DMS153 treated with DMSO at 0.1 percent for 48 hours (cell line): ENCODE data around the gene FGFRL1.

ENCODE experiments used
- DNase-seq: peaks from one replicate; lab custom pipeline; 2025; ENCODE audit not compliant: unreplicated experiment; lab: John Stamatoyannopoulos, UW

FGFRL1 gene

DNA sequence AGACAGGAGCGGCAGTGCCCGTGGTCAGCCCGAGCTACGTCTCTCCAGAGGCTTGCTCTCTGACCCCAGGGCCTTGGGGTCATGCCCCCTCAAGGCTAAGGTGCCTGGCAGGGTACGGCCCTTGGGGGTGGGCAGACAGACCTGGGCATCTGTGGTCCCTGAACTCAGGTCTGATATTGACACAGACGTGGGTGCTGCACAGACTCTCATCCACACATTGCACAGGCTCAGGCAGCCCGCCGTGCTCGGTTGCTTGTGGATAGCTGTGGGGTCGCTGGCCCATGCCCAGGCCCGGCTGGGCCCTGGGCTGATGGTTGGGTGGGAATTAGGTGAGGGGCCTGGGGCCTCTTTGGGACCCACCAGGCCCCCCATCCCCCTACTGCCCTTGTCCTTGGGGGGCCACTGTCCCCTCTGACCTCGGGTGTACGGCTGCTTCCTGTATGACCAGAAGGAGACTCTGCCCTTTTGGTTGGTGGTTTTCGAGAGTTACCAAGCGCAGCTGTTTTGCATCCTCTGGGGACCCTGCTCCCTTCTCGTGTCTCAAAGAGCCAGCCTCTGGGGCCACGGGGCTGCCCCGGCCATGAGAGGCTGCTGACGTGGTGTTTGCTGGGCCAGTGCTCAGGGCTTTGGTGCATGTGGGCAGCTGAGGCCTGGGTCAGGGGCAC is 10.1 kb downstream of the FGFRL1 start:
- no peak for DNase-seq

DNA sequence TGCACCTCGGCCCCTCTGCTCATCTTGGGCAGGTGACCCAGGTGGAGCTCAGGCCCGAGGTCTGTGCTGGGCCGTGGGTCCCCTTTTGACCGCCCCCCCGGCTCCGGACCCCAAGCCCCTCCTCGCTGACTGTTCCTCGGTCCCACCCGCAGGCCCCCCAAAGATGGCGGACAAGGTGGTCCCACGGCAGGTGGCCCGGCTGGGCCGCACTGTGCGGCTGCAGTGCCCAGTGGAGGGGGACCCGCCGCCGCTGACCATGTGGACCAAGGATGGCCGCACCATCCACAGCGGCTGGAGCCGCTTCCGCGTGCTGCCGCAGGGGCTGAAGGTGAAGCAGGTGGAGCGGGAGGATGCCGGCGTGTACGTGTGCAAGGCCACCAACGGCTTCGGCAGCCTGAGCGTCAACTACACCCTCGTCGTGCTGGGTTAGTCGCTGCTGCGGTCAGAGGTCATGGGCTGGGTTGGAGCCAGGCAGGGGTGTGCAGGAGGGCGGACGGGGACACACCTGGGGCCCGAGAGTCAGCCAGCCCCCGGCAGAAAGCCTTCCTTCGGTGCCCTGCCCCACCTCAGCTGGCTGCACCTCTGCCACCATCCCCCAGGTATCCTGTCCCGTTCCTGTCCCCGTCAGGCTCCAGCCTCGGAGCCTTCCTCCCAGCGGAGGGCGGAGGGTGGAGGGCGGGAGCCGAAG is 10.8 kb downstream of the FGFRL1 start:
- DNase-seq = no peak

DNA sequence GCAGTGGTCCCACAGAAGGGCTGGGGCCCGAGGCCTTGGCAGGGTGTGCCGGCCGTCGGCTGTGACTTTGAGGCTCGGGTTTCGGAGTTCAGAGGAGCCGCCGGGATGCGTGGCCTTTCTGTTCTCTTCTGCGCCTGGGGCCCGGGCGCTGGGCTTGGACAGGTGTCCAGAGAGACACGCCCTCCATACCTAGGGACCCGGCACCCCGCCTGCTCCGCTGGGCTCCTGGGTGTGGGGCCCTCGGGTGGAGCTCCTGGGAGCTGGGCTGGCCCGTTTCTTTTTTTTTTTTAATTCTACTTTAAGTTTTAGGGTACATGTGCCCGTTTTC is 11.3 kb downstream of the FGFRL1 start:
- DNase-seq = no peak

DNA sequence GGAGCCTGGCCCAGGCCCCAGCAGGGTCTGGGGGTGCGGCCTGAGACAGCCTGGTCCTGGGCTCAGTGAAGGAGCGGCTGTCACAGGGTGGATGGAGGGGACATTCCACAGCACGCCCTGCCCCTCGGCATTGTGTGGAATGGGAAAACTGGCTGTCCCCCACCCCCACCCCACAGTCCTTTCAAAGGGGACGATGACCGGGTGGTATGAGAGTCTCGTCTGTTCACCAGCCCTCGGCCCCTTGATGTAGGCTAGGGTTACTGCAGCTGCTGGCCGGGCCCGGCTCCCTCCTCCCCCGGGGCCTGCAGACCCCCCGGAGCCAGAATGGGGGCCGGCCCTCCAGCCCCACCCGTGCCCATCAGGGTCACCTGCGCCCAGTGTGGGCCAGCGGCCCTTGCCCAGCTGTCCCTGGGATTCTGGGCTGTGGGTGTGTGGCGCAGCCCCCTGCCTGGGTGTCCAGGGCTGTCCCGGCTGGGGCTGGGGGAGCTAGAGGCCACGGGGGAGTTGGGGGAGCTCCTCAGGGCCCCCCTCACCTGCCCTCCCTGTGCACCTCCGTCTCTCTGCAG is 11.7 kb downstream of the FGFRL1 start:
- DNase-seq = no peak

DNA sequence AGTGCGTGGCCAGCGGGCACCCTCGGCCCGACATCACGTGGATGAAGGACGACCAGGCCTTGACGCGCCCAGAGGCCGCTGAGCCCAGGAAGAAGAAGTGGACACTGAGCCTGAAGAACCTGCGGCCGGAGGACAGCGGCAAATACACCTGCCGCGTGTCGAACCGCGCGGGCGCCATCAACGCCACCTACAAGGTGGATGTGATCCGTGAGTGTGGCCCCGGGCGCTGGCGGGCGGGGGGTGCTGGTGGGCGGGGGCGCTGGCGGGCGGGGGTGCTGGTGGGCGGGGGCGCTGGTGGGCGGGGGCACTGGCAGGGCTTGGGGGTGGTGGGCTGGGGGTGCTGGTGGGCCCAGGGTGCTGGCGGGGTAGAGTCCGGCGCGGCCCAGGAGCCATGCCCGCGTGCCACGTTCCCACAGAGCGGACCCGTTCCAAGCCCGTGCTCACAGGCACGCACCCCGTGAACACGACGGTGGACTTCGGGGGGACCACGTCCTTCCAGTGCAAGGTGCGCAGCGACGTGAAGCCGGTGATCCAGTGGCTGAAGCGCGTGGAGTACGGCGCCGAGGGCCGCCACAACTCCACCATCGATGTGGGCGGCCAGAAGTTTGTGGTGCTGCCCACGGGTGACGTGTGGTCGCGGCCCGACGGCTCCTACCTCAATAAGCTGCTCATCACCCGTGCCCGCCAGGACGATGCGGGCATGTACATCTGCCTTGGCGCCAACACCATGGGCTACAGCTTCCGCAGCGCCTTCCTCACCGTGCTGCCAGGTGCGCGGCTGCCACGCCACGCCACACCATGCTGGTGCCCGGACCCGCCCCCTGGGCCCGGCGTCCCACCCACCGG is 12.7 kb downstream of the FGFRL1 start:
- DNase-seq = no peak

DNA sequence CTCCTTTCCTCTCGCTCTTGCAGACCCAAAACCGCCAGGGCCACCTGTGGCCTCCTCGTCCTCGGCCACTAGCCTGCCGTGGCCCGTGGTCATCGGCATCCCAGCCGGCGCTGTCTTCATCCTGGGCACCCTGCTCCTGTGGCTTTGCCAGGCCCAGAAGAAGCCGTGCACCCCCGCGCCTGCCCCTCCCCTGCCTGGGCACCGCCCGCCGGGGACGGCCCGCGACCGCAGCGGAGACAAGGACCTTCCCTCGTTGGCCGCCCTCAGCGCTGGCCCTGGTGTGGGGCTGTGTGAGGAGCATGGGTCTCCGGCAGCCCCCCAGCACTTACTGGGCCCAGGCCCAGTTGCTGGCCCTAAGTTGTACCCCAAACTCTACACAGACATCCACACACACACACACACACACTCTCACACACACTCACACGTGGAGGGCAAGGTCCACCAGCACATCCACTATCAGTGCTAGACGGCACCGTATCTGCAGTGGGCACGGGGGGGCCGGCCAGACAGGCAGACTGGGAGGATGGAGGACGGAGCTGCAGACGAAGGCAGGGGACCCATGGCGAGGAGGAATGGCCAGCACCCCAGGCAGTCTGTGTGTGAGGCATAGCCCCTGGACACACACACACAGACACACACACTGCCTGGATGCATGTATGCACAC is 13.6 kb downstream of the FGFRL1 start:
- DNase-seq = no peak

DNA sequence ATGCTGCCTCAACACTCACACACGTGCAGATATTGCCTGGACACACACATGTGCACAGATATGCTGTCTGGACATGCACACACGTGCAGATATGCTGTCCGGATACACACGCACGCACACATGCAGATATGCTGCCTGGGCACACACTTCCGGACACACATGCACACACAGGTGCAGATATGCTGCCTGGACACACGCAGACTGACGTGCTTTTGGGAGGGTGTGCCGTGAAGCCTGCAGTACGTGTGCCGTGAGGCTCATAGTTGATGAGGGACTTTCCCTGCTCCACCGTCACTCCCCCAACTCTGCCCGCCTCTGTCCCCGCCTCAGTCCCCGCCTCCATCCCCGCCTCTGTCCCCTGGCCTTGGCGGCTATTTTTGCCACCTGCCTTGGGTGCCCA is 14.7 kb downstream of the FGFRL1 start:
- DNase-seq = no peak

DNA sequence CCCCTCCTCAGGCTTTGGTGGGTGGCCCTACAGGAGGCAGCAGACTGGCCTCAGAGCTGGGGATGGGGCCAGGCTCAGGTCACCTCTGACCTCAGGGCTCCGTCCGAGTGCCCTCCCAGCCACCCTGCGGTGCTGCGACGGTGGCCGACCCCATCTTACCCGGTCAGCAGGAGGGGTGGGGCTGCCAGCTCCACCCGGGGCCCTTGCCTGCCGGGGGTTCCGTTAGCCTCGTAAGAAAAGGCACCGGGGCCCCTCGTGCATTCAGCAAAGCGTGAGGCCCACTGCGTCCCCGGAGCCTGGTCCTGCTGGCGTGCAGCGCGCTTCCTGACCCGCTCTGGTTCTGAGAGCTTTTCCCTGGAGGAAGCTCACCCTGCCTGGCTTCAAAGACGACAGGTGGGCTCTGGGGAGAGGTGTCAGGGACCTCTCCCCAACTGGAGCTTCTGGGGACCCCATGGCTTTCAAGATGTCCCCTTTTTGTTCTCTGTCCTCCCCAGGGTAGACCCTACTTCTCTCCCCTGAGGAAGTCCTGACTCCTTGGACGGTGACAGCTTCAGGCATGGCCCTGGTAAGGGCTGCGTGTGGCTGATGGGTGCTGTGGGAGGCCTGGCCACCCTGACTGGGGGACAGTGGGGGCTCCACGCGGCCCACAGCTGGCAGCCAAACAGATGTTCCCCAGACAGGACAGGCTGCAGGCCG is 15.9 kb downstream of the FGFRL1 start:
- DNase-seq = no peak

DNA sequence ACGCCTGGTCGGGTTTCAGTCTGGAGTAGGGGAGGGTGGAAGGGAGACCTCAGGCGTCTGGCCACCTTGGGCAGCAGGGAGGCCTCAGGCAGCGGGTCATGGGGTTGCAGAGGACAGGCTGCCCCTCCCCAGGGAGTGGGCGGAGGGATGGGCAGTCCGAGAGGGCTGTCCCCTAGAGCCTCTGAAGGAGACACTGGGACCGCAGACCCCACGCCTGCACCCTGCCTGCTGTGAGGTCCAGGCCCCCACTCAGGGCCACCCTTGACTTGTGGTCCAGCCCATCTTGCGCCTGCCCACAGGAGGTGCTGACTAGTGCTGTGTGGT is 16.5 kb downstream of the FGFRL1 start:
- no peak for DNase-seq

DNA sequence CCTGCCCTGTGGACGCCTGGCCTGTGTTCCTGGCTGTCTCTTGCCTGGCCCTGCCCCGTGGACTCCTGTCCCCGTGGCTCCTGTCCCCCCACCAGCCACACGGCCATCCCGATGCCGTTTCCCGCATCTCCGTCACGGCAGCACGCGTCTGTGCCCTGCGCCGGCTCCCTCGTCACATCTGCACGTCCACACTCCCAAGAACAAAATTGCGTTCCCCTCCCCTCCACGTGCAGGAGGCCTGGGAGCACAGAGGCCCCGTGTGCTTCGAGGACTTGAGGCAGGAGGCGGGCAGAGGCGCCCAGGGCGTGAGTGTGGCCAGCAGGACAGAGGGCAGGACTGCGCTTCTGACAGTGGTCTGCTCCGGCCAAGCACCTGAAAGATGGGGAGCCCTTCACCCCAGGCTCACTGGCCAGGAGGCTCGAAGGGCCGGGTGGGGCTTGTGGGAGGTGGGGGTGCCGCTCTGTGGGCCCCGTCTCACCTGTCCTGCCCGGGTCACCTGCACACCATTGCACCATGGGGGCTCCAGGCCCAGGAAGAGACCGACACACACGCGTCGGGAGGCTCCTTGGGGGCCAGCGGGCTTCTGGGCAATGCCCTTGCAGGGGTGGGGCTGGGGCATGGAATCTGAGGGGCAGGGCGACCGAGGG is 17.3 kb downstream of the FGFRL1 start:
- DNase-seq = no peak

DNA sequence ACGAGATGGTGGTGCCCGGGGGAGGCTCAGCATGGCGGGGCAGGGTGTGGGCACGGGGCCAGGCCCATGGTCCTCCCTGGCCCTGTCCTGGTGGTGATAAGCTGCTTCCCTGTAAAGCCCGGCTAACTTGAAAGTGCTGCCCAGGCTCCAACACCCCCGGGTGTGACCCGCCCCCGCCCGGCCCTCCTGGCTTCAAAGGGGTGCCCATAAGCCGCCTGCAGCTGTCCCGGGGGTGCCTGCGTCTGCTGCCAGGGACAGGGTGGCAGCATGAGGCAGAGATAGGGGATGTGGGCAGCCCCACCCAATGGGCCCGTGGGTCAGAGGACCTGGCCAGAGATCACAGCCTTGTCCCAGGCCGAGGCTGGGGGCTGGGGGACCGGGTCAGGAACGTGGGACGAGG is 18.1 kb downstream of the FGFRL1 start:
- no peak for DNase-seq

DNA sequence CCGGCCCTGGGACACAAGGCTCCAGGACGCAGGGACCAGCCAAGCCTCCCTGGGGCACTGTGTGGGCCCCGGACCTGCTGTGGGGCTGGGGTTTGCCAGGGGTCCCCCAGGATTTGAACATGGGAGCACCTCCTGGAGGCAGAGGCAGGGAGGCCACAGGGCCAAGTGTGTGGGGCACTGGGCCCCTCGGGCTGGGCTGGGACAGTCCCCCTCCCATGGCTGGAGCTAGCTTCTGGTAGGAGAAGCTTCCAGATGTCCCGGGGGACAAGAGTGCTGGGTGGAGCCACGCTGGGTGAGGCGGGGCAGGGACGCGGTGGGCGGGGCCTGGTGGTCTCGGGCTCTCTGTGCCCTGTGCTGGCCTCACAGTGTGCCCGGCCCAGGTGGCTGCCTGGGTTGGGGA is 18.6 kb downstream of the FGFRL1 start:
- no peak for DNase-seq

DNA sequence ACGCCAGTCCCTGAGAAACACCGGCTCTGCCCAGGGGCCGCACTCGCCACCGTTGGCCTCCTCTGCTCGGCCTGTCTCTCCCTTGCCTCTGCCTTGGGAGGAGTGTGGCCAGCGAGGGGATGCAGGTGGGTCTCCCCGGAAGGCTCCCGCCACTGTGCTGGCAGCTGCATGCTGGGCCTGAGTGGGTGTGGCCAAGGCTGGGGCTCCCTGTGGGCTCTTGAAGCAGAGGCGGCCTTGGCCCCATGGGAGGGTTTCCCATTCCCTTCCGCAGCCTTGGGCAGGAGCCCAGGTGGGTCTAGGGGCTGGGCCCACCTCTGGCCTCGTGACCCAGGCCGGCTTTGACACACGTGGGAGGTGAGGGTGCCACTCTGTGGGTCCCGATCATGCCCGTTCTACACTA is 19.1 kb downstream of the FGFRL1 start:
- no peak for DNase-seq

DNA sequence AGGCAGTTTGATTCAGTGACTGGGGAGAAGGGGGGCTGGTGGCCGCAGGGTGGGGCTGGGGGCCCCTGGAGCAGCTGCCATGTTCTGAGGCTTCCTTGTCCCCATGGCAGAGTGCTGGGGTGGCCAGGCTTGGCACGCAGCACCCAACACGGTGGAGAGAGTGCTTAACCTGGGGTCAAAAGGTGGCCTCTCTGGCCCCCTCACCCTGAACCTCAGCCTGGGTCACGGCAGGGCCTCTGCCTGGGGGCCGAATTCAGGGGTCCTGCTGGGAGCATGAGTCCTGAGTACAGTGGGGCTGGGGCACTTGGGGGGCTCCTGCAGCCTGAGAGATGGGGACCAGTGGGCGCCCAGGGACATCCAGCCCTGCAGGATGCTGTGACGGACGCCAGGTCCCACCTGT is 19.9 kb downstream of the FGFRL1 start:
- DNase-seq = no peak

DNA sequence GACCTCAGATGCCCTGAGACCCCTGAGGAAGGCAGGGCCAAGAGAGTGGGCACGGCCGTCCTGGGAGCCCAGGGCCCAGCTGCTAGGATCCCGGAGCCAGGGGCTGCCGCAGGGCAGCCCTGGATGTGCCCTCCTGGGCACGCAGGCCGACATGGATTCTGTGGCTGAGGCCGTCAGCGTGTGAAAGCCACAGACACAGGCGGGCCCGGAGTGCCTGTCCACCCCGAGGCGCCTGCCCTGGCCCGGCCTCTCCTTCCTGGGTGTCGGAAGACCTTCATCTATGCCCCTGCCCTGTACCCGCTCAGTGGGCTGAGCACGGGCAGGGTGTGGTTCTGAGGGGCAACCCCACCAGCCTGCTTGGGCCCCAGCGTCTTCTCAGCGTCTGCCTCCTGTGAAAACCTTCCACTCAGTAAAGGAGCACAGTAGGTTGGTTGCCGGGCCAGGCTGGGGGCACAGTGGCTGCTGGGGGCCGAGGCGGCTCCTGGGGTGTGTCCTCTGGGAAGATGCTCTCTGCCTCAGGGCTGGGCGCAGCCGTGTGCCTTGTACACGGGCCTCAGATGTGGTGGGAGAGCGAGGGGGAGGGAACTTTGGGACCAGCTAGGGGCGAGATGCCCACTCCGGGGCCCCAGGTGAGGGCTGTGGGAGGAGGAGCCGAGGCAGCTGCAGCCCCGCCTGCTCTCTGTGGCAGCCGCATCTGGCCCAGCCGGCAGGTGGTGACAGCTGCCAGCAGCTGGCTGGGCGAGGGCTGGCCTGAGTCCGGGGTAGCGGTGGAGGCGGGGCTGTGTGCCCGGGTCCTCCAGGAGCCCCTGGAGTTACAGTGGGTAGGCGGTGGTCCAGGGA is 20.8 kb downstream of the FGFRL1 start:
- DNase-seq = no peak

DNA sequence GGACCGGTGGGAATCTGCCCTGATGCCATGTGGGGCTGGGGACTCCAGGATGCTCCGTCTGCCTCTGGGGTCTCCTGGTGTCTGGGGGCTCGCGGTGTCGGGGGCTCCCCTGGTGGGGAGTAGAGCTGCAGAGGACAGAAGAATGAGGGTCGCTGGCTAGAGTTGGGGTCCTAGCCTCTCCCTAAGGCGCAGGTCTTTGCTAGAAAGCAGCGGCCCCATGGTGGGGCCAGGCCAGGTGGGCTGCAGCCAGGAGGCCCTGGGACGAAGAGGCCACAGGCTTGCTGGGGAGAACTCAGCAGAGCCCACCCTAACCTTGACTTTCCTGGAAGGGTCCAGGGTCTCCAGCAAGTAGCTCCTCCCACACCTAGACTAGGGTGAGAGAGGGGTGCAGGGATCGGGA is 21.4 kb downstream of the FGFRL1 start:
- DNase-seq = no peak

DNA sequence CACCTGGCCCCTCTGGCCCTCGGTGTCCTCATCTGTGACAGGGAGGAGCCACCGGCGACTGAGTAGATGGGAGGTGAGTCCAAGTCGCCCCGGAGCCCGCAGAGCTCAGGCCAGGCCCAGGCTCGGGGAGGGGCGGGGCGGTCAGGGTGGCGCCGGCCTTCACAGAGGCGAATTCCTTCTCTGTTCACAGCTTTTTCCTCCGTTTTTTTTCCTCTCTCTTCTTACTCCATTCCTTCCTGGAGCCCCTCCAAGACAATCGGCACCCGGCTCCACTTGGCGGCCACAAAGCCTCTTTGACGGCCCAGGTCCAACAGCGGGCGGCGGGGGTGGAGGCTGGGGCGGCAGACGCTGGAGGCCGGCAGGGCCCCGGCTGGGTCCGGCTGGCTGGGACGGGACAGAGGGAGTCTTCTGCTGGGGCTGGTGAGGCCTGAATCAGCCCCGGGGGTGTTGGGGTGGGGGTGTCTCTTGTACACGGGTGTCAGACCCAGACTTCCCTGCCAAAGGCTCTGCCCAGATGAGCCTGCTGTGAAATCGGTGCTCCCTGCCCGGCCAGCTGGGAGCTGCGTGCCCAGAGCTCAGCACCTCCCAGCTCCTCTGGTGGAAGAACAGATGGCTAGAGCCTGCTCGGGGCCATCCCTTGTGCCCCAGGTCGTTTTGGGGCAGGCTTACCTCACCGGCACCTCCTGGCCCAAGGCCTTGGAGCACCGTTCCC is 22.6 kb downstream of the FGFRL1 start:
- DNase-seq = no peak

DNA sequence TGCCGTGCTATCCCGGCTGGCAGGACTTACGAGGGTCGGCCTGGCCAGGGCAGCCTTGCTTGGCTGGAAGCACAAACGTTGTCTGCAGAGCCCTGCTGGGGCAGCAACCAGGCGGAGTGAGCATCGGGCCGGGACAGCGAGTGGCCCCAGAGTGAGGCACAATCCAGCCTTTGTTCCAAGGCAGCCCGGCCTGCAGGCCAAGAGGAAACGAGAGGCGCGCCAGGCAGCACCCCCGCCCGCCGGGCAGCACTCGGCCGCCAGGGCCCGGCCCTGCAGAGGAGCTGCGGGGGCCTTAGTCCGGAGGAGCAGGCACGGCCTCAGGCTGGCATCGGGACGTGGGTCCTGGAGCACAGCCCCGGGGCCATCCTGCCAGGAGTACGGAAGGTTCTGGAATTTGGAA is 24.1 kb downstream of the FGFRL1 start:
- no peak for DNase-seq

DNA sequence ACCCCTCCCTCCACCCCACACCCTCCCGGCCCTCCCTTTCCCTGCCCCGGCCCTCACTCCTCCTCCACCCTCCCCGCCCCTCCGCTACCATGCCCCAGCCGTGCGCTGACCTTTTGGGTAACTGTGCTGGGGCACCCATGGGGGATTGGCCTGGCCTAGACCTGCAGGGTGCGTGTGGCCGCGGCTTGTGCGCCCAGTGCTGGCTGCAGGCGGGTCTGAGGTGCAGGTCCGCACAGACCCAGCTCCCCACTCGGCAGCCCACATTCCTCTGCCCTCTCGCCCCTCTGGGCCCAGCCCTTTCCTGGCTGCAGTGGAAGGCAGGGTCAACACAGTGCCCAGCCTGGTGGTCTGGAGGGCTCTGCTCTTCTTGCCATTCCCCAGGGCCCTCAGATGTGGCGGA is 24.7 kb downstream of the FGFRL1 start:
- DNase-seq = no peak
